Measurements from ENCODE around the gene FXYD1.

DNA sequence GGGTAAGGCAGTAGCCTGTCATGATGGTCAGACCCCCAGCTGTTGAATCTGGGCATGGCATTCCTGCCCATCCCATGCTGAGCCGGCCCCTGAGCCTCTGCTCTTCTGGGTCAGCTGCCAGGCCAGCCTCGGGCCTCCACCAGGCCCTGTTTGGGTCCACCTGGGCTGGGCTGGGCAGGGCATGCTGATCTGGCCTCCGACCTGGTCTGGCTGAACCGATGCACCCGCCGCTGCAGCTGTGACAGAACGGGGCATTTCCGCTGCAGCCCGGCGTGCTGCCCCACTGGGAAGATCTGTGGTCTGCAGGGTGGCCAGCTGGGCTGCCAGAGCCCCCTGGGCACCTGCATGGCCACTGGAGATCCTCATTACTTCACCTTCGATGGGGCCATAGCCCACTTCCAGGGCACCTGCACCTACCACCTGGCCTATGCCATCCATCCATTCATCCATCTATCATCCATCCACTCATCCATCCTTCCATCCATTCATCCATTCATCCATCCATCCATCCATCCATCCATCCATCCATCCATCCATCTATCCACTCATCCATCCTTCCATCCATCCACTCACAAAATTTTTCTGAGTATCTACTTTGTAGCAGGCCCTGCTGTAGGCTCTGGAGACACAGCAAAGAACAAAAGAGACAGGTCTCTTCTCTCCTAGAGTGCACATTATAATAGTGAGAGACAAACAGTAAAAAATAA, 44.5 kb upstream of the FXYD1 start:
- TF ChIP-seq, protein P1, sequence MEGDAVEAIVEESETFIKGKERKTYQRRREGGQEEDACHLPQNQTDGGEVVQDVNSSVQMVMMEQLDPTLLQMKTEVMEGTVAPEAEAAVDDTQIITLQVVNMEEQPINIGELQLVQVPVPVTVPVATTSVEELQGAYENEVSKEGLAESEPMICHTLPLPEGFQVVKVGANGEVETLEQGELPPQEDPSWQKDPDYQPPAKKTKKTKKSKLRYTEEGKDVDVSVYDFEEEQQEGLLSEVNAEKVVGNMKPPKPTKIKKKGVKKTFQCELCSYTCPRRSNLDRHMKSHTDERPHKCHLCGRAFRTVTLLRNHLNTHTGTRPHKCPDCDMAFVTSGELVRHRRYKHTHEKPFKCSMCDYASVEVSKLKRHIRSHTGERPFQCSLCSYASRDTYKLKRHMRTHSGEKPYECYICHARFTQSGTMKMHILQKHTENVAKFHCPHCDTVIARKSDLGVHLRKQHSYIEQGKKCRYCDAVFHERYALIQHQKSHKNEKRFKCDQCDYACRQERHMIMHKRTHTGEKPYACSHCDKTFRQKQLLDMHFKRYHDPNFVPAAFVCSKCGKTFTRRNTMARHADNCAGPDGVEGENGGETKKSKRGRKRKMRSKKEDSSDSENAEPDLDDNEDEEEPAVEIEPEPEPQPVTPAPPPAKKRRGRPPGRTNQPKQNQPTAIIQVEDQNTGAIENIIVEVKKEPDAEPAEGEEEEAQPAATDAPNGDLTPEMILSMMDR (IDR thresholded peaks at IDR 0.05; ENCODE audit: extremely low read depth in 1 of 2, insufficient read depth in 1 of 2, low read depth in 1 of 2, low read length in 2 of 2) = no peak
- TF ChIP-seq POLR2A (IDR thresholded peaks at IDR 0.05; ENCODE audit: low read depth, low read length) = no peak
- TF ChIP-seq EZH2 (IDR thresholded peaks at IDR 0.05; ENCODE audit: borderline replicate concordance, low read depth, low read length, severe bottlenecking) = no peak
- TF ChIP-seq FOS (IDR thresholded peaks at IDR 0.05; ENCODE audit: borderline replicate concordance, insufficient read depth, low read length) = no peak
